B cell (primary cell): ENCODE data around the gene DHRS1. TPM values are rescaled to one million over a fixed set of nuclear protein-coding genes. Genes with fewer than 3 reads are reported as not detected.

Experiments used
- ATAC-seq: fragments of 200-7000 bp; cut with Tn5 transposase; one replicate; pipeline ENCODE4 v1.10.0; 2021; ENCODE audit warnings: low read depth, mild to moderate bottlenecking, moderate number of reproducible peaks, moderate library complexity
- CTCF ChIA-PET: fragments of 350-600 bp; sonication (Branson Sonifier 250); formaldehyde crosslinking; loops from one replicate; lab custom pipeline; 2021; ENCODE audit warnings: antibody characterized with exemption, inconsistent platforms; lab: Charles Lee
- POLR2A ChIA-PET: fragments of 350-600 bp; sonication (Branson Sonifier 250); formaldehyde crosslinking; loops from one replicate; lab custom pipeline; 2021; ENCODE audit warnings: antibody characterized with exemption; lab: Charles Lee
- DNase-seq: peaks from one replicate; pipeline ENCODE4 v3.0.0; 2013
- H2AFZ ChIP-seq: 2 replicates; pipeline ENCODE4 v1.6.1; 2012; ENCODE audit warnings: mild to moderate bottlenecking, low read depth, low read length; ENCODE audit not compliant: insufficient read depth, poor library complexity, severe bottlenecking
- H3K27ac ChIP-seq, 2 donors: 1 replicate in 1 of 2; 2 replicates in 1 of 2; pipeline ENCODE4 v1.5.1; 2012 to 2013; ENCODE audit warnings: low read length in 2 of 2, mild to moderate bottlenecking in 2 of 2, moderate library complexity in 1 of 2
- H3K27me3 ChIP-seq, 4 experiments: fragments of 200-600 bp in 1 of 4; sonication (generic) in 1 of 4; replicated peaks in 1 of 4; 1 replicate in 2 of 4; 2 replicates in 2 of 4; pipeline versions ENCODE4 v1.6.1 to v1.7.0; 2013 to 2016; ENCODE audit warnings: low read length in 3 of 4, mild to moderate bottlenecking in 2 of 4, mixed read lengths in 1 of 4, moderate library complexity in 1 of 4; ENCODE audit not compliant: insufficient read depth in 4 of 4, control insufficient read depth in 3 of 4; ENCODE audit errors: control extremely low read depth in 1 of 4
- H3K36me3 ChIP-seq, 2 experiments: replicated peaks in 1 of 2; 1 replicate in 1 of 2; 2 replicates in 1 of 2; pipeline versions ENCODE4 v1.6.1 to v1.7.1; 2013; ENCODE audit warnings: low read length in 1 of 2; ENCODE audit not compliant: insufficient read depth in 2 of 2, control insufficient read depth in 1 of 2; ENCODE audit errors: control extremely low read depth in 1 of 2, extremely low read depth in 1 of 2
- H3K4me1 ChIP-seq, 2 donors: fragments of 200-600 bp in 1 of 2; sonication (generic) in 1 of 2; 1 replicate in 1 of 2; 2 replicates in 1 of 2; pipeline versions ENCODE4 v1.5.1 to v1.6.1; 2013 to 2017; ENCODE audit warnings: low read length in 2 of 2; ENCODE audit not compliant: control insufficient read depth in 2 of 2, insufficient read depth in 2 of 2
- H3K4me2 ChIP-seq: replicated peaks from 2 replicates; pipeline ENCODE3; 2012; ENCODE audit warnings: mild to moderate bottlenecking, low read depth, low read length; ENCODE audit not compliant: poor library complexity, severe bottlenecking
- H3K4me3 ChIP-seq, 5 experiments: fragments of 200-600 bp in 1 of 5; sonication (generic) in 1 of 5; 1 replicate in 3 of 5; 2 replicates in 2 of 5; pipeline versions ENCODE4 v1.5.1 to v1.7.0; 2011 to 2016; ENCODE audit warnings: low read length in 4 of 5, mild to moderate bottlenecking in 4 of 5, low read depth in 2 of 5, control low read depth in 1 of 5, moderate library complexity in 1 of 5; ENCODE audit not compliant: insufficient read depth in 1 of 5; ENCODE audit errors: control extremely low read depth in 1 of 5, extremely low read depth in 1 of 5
- H3K79me2 ChIP-seq: fragments of 200-600 bp; sonication (generic); one replicate; pipeline ENCODE4 v1.6.0; 2016; ENCODE audit warnings: low read length; ENCODE audit not compliant: control insufficient read depth, insufficient read depth
- H3K9ac ChIP-seq: fragments of 200-600 bp; sonication (generic); 2 replicates; pipeline ENCODE4 v1.6.1; 2017; ENCODE audit warnings: mild to moderate bottlenecking, low read length, moderate library complexity
- H3K9me3 ChIP-seq, 3 donors: one replicate each; pipeline versions ENCODE4 v1.6.1 to v1.7.1; 2013; ENCODE audit warnings: low read length in 2 of 3; ENCODE audit not compliant: control insufficient read depth in 2 of 3, insufficient read depth in 1 of 3; ENCODE audit errors: control extremely low read depth in 1 of 3
- H4K20me1 ChIP-seq: 2 replicates; pipeline ENCODE4 v1.6.0; 2012; ENCODE audit warnings: mild to moderate bottlenecking, low read length; ENCODE audit not compliant: insufficient read depth, control insufficient read depth, poor library complexity, severe bottlenecking
- H3K27ac Mint-ChIP-seq: one replicate; pipeline ENCODE4 v1.8.0; 2021; ENCODE audit warnings: mixed read lengths
- H3K27me3 Mint-ChIP-seq: one replicate; pipeline ENCODE4 v1.8.0; 2021; ENCODE audit warnings: mixed read lengths
- H3K4me1 Mint-ChIP-seq: one replicate; pipeline ENCODE4 v1.8.0; 2021; ENCODE audit warnings: mixed read lengths
- H3K4me3 Mint-ChIP-seq: one replicate; pipeline ENCODE4 v1.8.0; 2021; ENCODE audit warnings: mixed read lengths
- H3K9me3 Mint-ChIP-seq: one replicate; pipeline ENCODE4 v1.8.0; 2022; ENCODE audit warnings: mixed read lengths; ENCODE audit not compliant: insufficient read depth
- CTCF ChIP-seq: fragments of 200-600 bp; IDR thresholded peaks from one replicate; pipeline ENCODE4 v1.8.0; 2022; ENCODE audit warnings: antibody characterized with exemption, mild to moderate bottlenecking
- EZH2 ChIP-seq: IDR thresholded peaks from 2 replicates; pipeline ENCODE4 v1.6.1; 2012; ENCODE audit warnings: borderline replicate concordance, low read depth, mild to moderate bottlenecking, moderate library complexity, low read length; ENCODE audit not compliant: insufficient read depth, poor library complexity, severe bottlenecking
- WGBS: methylation state at CpG from one replicate; pipeline ENCODE4 v1.1.5; 2013; ENCODE audit warnings: missing lambda C conversion rate; ENCODE audit not compliant: insufficient coverage; 5-methylcytosine and 5-hydroxymethylcytosine counted together
- intact Hi-C: fragments of 100-400 bp; cut with micrococcal nuclease; formaldehyde crosslinking; loops from one replicate; pipeline ENCODE4 v1.10.0; 2022
- polyA plus RNA-seq: library from polyadenylated mRNA; depleted of rRNA; stranded (reverse); fragments of >200 nt; gene quantifications from 2 replicates; pipeline ENCODE4 v1.2.3, GENCODE V29; 2012
- total RNA-seq, 2 donors: library from RNA; stranded (reverse); fragments of 120-200 nt in 1 of 2; gene quantifications; 1 replicate in 1 of 2; 2 replicates in 1 of 2; pipeline versions ENCODE4 v1.2.3 to v1.2.4, GENCODE V29; 2013 to 2022

Gene DHRS1
- total and polyA plus RNA-seq, 2 donors (not counting 1 experiment from before 2014, with no cell fraction given) = 42.7 to 76.9 TPM

- intact Hi-C loops = loop anchor here (1.0 to 2.0 kb wide), 3 partner anchors 8 to 58 kb away; partner anchors contain the start of gene NYNRIN
- peaks cover 24% of the 10 kb centered on the region for H3K4me1 Mint-ChIP-seq
- H3K9me3 Mint-ChIP-seq = no peaks in the 10 kb centered on the region
- Histone ChIP-seq H4K20me1 (peaks cover 13% of the 10 kb centered on the region), H3K36me3 (peaks cover 0 to 24% of the 10 kb centered on the region in 2 experiments), H3K9me3 (no peaks in the 10 kb centered on the region), H3K27ac (no peak overlapping the region), H3K27me3 (peaks cover 0 to 14% (median 2%) of the 10 kb centered on the region in 4 experiments), H3K4me2 (peak overlapping the region; percentile 84), H2AFZ (no peak overlapping the region), H3K9ac (no peak overlapping the region), H3K4me1 (peaks cover 17 to 24% of the 10 kb centered on the region in 2 donors), H3K79me2 (peaks cover 10% of the 10 kb centered on the region), H3K4me3 (no peak overlapping the region)
- CTCF ChIA-PET = interaction anchor here (0.9 to 16.1 kb wide), 6 partner anchors 8 to 101 kb away, joined by 3 to 650 read pairs (median 4); partner anchors contain the start of genes CBLN3 and KHNYN
- TF ChIP-seq CTCF (no peak), EZH2 (no peak)
- H3K4me3 Mint-ChIP-seq = no peak overlapping the region
- no CpG with 5 or more reads among the region's 1 CpG for WGBS
- no peak for ATAC-seq
- peaks cover 13% of the 10 kb centered on the region for H3K27me3 Mint-ChIP-seq
- POLR2A ChIA-PET = interaction anchor here (2.0 kb wide), 1 partner anchor 90 kb away, joined by 8 read pairs; the partner anchor contains the start of genes CBLN3 and KHNYN
- H3K27ac Mint-ChIP-seq = no peak overlapping the region
- no peak for DNase-seq
Observed at GRCh38 chr14:24340606-24341005, 41.0 kb upstream of the DHRS1 start.
